ENCODE measurements around the gene GRB2. TPM values are rescaled to one million over a fixed set of nuclear protein-coding genes. Genes with fewer than 3 reads are reported as not detected.
"Not testable (repeated sequence)": the region's sequence is repeated elsewhere in the genome, so short reads cannot be mapped to it uniquely, and the experiment has no call there.

The GRB2 gene
- total RNA-seq, 1 donor from 2014 or later = 58.5 TPM

DNA sequence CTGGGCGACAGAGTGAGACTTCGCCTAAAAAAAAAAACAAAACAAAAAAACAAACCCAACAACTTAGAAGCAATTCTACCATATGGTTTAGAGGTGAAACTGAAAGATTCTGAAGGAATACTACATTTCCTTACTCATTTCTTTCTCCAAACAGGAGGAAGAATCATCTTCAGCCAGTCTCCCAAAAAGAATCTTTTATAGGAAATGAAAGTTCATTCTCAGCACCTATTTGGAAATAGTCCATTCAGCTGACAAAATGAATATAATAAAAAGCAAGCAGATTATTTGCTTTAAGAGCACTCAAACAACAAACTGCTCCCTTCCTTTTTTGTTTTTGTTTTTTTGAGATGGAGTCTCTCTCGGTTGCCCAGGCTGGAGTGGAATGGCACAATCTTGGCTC lies 17.7 kb downstream of the GRB2 start:
- DNase-seq (ENCODE audit: low spot score) = no peak

DNA sequence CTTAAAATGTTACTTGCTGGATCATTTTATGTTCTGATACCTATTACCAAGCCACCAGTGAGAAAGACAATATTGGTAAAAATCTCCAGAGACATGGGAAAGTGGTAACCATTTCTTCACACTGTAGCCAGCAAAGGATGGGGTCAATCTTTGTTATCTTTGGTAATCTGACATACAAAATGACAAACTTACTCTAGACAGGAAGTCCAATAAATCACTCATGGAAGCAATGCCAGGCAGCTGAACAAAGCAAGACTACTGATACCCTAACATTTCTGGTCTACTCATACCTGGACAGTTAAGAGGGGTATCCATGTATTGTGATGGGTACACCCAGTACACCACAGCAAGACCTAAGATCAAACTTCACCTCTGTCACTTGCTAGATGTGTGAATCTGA lies 19.0 kb downstream of the GRB2 start:
- no peak for DNase-seq (ENCODE audit: low spot score)

GRCh38 chr17:75384751-75385150 lies 20.7 kb downstream of the GRB2 start:
- no peak for DNase-seq (ENCODE audit: low spot score)

DNA sequence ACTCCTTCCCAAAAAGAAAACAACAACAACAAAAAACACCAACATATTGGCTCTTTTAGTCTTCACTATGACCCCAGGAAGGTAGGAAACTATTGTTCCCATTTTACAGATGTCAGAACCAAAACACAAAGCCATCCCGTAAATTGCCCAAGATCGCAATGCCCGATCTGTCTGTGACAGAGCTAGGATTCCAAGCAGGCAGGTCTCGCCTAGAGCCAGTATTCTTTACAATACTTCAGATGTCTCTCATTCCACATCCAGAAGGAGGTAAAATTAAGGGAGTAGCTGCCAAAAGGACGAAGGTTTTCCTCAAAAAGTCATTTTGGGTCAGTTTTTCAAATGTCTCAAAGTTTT lies 21.7 kb downstream of the GRB2 start:
- no peak for DNase-seq (ENCODE audit: low spot score)

DNA sequence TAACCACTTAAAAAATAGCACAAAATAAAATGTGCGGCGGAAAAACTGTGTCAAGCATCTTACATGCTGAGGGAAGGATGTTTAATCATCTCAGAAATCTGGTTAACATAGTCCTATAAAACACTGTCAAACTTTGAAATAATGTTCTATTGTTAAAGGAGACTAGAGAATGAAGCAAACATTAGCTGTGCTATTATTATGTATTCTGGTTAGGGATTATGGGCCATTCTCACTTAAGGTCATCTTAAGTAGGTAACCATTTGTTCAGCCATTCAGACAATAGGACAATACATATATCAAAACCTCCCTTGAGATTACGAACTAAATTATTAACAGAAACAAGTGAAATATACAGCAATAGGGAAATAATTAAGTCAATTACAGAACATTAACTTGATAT lies 24.7 kb downstream of the GRB2 start:
- DNase-seq (ENCODE audit: low spot score) = no peak

- no peak for DNase-seq (ENCODE audit: low spot score)
These were observed 25.2 kb downstream of the GRB2 start for GRCh38 chr17:75380315-75380714.

- DNase-seq (ENCODE audit: low spot score) = not testable (repeated sequence)
These were observed 26.1 kb downstream of the GRB2 start for GRCh38 chr17:75379426-75379825.

DNA sequence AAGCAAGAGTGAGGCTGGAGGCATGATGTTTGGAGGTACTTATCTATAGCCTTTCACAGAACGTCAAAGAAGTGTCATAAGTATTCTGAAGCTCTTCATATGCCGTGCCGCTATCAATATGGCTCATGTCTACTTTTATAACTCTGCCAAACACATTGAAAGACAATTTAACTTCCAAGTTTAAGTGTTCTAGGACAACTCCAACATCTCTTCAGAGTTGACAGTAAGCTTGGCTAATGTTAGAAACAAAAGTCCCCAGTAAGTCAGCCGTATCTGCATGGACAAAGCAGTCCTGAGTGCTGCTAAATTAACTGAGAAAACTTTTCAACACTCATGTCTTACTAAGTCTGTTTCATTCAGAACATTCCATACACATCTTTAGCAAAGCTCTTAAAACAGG lies 32.2 kb downstream of the GRB2 start:
- DNase-seq (ENCODE audit: low spot score) = no peak

- no peak for DNase-seq (ENCODE audit: low spot score)
These were observed 33.5 kb downstream of the GRB2 start for GRCh38 chr17:75371981-75372380.

GRCh38 chr17:75371339-75371738 lies 34.1 kb downstream of the GRB2 start:
- DNase-seq (ENCODE audit: low spot score) = no peak

GRCh38 chr17:75370286-75370915 lies 35.1 kb downstream of the GRB2 start:
- DNase-seq (ENCODE audit: low spot score) = no peak

- not testable (repeated sequence) for DNase-seq (ENCODE audit: low spot score)
These were observed 37.4 kb downstream of the GRB2 start for GRCh38 chr17:75367838-75368789.

DNA sequence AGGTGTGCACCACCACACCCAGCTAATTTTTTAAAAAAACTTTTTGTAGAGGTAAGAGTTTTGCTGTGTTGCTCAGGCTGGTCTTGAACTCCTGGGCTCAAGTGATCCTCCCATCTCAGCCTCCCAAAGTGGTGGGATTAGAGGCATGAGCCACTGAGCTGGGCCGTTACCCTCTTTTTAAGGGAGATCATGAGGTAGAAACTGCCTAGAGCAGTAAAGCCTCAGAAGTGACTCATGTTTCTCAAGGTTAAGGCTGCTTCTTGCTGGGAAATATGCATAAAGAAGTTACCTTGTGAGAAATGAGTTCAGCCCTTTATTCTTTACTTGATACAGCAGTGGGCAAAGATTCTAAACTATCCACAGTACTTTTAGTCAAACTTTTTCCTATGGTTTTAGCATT lies 38.2 kb downstream of the GRB2 start:
- no peak for DNase-seq (ENCODE audit: low spot score)

DNA sequence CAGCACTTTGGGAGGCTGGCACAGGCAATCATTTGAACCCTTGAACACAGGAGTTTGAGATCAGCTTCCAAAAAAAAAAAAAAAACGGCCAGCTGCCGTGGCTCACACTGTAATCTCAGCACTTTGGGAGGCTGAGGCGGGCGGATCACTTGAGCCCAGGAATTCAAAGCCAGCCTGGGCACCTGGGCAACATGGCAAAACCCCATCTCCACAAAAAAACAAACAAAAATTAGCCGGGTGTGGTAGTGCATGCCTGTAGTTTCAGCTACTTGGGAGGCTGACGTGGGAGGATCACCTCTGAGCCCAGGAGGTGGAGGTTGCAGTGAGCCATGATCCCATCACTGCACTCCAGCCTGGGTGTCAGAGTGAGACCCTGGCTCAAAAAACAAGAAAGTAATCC lies 39.0 kb downstream of the GRB2 start:
- DNase-seq (ENCODE audit: low spot score) = no peak

GRCh38 chr17:75365931-75366275 lies 39.6 kb downstream of the GRB2 start:
- no peak for DNase-seq (ENCODE audit: low spot score)

- no peak for DNase-seq (ENCODE audit: low spot score)
These were observed 40.2 kb downstream of the GRB2 start for GRCh38 chr17:75365009-75365930.

DNA sequence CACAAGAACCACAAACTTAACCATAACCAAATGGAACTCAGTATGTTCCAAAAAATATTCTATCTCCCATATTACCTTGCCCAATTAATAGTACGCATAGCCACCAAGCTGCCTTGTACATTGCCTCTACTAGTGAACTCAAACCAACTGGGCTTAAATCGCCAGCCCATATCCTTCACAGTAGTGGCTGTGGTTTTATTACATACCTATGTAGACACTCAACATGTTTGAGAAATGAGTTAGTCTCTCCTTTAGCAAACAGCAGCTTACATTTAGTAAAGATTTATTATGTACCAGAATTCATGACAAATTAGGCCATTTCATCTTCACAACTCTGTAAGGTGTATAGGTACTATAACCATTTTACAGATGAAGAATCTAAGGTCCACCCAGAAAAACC lies 41.4 kb downstream of the GRB2 start:
- no peak for DNase-seq (ENCODE audit: low spot score)

DNA sequence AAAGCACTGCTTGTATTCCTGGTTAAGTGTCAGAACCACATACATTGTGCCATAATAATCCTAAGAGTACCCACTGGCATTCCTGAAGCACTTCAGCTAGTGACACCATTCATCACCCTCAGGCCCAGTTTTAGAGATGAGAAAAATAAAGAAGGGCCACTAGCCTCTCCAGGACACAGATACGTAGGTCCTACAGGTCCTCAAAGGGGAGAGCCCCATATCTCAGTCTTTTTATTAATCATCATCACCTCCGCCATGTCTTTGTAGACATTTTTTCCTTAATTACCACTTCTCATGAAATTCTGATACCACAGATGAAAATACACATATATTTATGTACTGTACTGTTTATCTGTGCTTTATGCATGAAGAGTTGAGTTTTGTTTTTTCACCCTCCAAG lies 43.5 kb downstream of the GRB2 start:
- DNase-seq (ENCODE audit: low spot score) = no peak

DNA sequence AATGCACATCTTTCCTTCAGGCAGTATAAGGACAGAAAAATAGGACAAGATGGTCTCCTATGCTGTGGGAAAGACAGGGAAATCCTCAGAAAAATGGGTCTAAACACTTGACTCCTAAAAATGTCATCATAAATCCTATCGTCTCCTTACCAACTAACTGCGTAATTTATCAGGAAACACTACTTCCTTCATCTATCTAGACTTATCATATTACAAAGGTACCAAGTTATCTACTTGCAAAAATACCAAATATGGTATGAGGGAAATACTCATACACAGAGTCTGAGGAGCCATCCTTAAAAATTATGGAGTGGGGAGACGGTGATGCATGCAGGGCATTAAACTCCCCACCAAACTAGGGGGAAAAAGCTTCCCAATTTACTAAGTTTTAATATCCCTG lies 44.1 kb downstream of the GRB2 start:
- no peak for DNase-seq (ENCODE audit: low spot score)

- no peak for DNase-seq (ENCODE audit: low spot score)
These were observed 49.1 kb downstream of the GRB2 start for GRCh38 chr17:75356260-75356937.

DNA sequence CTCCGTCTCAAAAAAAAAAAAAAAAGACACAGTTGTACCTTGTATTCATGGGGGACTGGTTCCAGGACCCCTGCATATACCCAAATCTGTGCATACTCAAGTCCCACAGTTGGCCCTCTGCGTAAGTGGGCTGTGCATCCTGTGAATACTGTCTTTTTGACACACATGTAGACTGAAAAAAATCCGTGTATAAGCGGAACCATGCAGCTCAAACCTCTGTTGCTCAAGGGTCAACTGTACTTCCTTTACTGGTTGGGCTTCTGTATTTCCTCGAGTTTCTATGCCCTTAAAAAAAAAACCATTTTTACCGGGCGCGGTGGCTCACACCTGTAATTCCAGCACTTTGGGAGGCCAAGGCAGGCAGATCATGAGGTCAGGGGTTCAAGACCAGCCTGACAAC lies 52.3 kb downstream of the GRB2 start:
- no peak for DNase-seq (ENCODE audit: low spot score)

Measured in umbilical cord (tissue), 2 donors.